Measurements from ENCODE around the gene HSPG2. TPM values are rescaled to one million over a fixed set of nuclear protein-coding genes. Genes with fewer than 3 reads are reported as not detected.

HSPG2 gene
- total RNA-seq, 2 experiments from 2014 or later = 1.6 to 4.7 TPM

DNA sequence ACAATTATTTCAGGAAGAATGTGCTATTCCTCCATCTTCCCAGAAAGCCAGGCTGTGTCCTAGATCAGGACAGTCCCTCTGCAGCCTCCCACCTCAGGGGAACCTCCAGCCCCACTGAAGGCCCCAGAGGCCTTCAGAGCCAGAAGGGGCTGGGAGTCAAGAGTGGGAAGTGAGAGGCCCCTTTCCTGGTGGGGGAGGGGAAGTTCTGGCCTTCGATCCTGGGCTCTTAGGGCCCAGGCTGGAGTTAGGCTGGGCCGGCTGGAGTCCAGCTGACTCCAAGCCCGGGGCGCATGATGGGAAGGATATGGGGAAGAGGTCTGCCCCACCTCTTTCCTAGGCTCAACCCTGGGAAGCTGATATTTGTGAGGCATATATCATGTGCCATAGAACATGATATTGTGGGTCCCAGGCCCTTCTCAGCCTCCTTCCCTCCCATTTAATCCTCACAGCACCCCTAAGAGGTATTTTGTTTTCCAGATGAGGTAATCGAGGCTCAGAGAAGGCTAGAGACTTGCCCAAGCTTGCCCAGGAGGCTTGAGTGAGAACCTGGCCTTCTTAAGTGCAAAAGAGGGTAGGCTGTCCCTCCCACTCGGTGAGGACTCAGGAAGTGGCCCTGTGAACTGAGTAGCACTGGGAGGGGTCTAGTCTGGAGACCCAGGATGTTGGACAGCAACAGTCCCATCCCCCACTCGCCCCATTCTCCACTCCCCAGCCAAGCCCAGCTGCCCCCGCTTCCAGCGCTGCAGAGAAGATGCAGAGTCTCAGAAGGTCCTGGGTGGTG lies 18.6 kb upstream of the HSPG2 start:
- no peak for DNase-seq (ENCODE audit: low spot score)
- H3K9me3 ChIP-seq (ENCODE audit: low read length) = no peaks in the 10 kb centered on the region
- H4K20me1 ChIP-seq (ENCODE audit: insufficient read depth, low read length) = no peaks in the 10 kb centered on the region
- no peaks in the 10 kb centered on the region for H3K4me1 ChIP-seq (ENCODE audit: insufficient read depth, low read length, poor library complexity, severe bottlenecking)
- no peaks in the 10 kb centered on the region for H3K9me2 ChIP-seq (ENCODE audit: insufficient read depth, low read length)
- BruUV-seq (replicated peaks) = no TSS peak
- no peak overlapping the region for H3K4me2 ChIP-seq (ENCODE audit: low read length)
- ChIA-PET CTCF (ENCODE audit: unreplicated experiment) (no interaction called here), POLR2A (no interaction called here)
- no peaks in the 10 kb centered on the region for H3K79me2 ChIP-seq (ENCODE audit: insufficient read depth, low read depth, low read length)
- H3K27ac ChIP-seq (ENCODE audit: low read depth, low read length, poor library complexity, severe bottlenecking) = no peak overlapping the region
- no peaks in the 10 kb centered on the region for H3K36me3 ChIP-seq (ENCODE audit: insufficient read depth, low read length)
- intact Hi-C loops (cut with micrococcal nuclease; ENCODE audit: unreplicated experiment) = no loop called here
- no peak overlapping the region for H2AFZ ChIP-seq (ENCODE audit: low read length)
- no peak overlapping the region for H3K4me3 ChIP-seq (ENCODE audit: low read depth, low read length, poor library complexity, severe bottlenecking)
- no peak for TF ChIP-seq CTCF (conservative IDR thresholded peaks at IDR 0.05; ENCODE audit: low read length)
- TF ChIP-seq EZH2phosphoT487 (IDR thresholded peaks at IDR 0.05; ENCODE audit: borderline replicate concordance, low read depth, low read length) = no peak

DNA sequence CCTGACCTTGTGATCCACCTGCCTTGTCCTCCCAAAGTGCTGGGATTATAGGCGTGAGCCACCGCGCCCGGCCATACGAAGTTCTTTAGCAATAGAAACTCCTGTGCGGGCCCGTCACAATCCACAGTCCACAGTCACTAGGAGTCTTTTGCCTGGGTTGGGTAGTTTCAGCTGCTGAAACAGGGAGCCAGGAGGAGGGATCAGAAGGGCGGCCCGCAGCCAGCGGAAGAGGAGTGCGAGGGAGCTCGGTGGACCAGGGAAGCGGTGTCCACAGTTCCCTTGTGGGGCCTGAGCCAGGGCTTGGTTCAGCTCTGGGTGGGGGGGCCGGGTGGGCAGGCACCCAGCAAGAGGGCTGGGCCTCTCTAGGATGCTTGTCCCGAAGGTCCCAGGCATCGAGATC lies 17.9 kb upstream of the HSPG2 start:
- Histone ChIP-seq H3K79me2 (ENCODE audit: insufficient read depth, low read depth, low read length) (no peaks in the 10 kb centered on the region), H4K20me1 (ENCODE audit: insufficient read depth, low read length) (no peaks in the 10 kb centered on the region), H3K27ac (ENCODE audit: low read depth, low read length, poor library complexity, severe bottlenecking) (no peak overlapping the region), H3K9me2 (ENCODE audit: insufficient read depth, low read length) (no peaks in the 10 kb centered on the region), H2AFZ (ENCODE audit: low read length) (no peak overlapping the region), H3K4me2 (ENCODE audit: low read length) (no peak overlapping the region), H3K4me3 (ENCODE audit: low read depth, low read length, poor library complexity, severe bottlenecking) (no peak overlapping the region), H3K36me3 (ENCODE audit: insufficient read depth, low read length) (no peaks in the 10 kb centered on the region), H3K9me3 (ENCODE audit: low read length) (no peaks in the 10 kb centered on the region), H3K4me1 (ENCODE audit: insufficient read depth, low read length, poor library complexity, severe bottlenecking) (no peaks in the 10 kb centered on the region)
- POLR2A ChIA-PET = interaction anchor here (0.7 kb wide), 1 partner anchor 136 kb away, joined by 3 read pairs; no protein-coding TSS in a partner anchor
- no TSS peak for BruUV-seq (replicated peaks)
- DNase-seq (ENCODE audit: low spot score) = no peak
- no peak for TF ChIP-seq EZH2phosphoT487 (IDR thresholded peaks at IDR 0.05; ENCODE audit: borderline replicate concordance, low read depth, low read length)
- no peak for TF ChIP-seq CTCF (conservative IDR thresholded peaks at IDR 0.05; ENCODE audit: low read length)
- intact Hi-C loops (cut with micrococcal nuclease; ENCODE audit: unreplicated experiment) = no loop called here
- CTCF ChIA-PET (ENCODE audit: unreplicated experiment) = no interaction called here

DNA sequence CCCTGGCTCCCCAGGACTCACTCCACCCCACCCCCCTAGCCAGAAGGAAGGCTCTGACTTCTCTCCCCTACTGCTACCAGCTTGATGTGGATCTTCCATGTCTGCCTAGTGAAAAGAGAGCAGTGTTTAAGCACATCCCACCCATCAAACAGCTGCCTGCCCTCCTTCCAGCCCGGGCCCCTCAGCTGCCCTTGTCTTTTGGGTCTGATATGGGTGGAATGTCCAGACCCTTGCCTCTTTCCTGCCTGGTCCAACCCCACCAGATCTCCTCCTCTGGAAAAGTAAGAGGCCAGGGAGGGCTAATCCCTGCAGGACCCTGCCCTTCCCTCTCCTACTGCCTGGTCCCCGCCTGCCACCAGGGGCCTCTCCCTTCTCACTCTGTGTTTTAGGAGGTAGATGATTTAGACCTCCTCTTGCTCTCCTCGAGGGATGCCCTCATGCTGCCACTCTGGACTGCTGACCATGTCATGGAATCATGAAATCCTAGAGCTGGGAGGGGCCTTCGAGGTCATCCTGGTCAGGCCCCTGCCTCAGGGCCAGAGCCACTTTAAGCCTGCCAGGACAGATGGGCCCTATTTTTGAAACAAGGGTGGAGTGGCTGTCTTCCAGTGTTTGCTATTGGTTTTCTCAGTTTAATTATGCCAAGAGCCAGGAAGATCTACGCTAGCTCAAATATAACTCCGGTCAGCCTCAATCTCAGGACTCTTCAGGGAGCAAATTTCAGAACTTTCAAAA lies 15.8 kb upstream of the HSPG2 start:
- POLR2A ChIA-PET = no interaction called here
- no TSS peak for BruUV-seq (replicated peaks)

More for the DNA sequence above, 15.8 kb upstream of the HSPG2 start:
- no peak overlapping the region for H2AFZ ChIP-seq (ENCODE audit: low read length)
- no peaks in the 10 kb centered on the region for H3K79me2 ChIP-seq (ENCODE audit: insufficient read depth, low read depth, low read length)
- H3K27ac ChIP-seq (ENCODE audit: low read depth, low read length, poor library complexity, severe bottlenecking) = no peak overlapping the region
- no peak overlapping the region for H3K4me2 ChIP-seq (ENCODE audit: low read length)
- no peaks in the 10 kb centered on the region for H3K9me2 ChIP-seq (ENCODE audit: insufficient read depth, low read length)
- intact Hi-C loops (cut with micrococcal nuclease; ENCODE audit: unreplicated experiment) = no loop called here
- no peaks in the 10 kb centered on the region for H3K4me1 ChIP-seq (ENCODE audit: insufficient read depth, low read length, poor library complexity, severe bottlenecking)
- TF ChIP-seq EZH2phosphoT487 (IDR thresholded peaks at IDR 0.05; ENCODE audit: borderline replicate concordance, low read depth, low read length) = no peak
- no peak for TF ChIP-seq CTCF (conservative IDR thresholded peaks at IDR 0.05; ENCODE audit: low read length)
- no peaks in the 10 kb centered on the region for H3K36me3 ChIP-seq (ENCODE audit: insufficient read depth, low read length)
- CTCF ChIA-PET (ENCODE audit: unreplicated experiment) = no interaction called here
- DNase-seq (ENCODE audit: low spot score) = no peak
- H4K20me1 ChIP-seq (ENCODE audit: insufficient read depth, low read length) = no peaks in the 10 kb centered on the region
- H3K9me3 ChIP-seq (ENCODE audit: low read length) = no peaks in the 10 kb centered on the region
- H3K4me3 ChIP-seq (ENCODE audit: low read depth, low read length, poor library complexity, severe bottlenecking) = no peak overlapping the region
